IPS-NIHi11 (cell line): ENCODE measurements around the gene FAN1.

Experiments used
- DNase-seq: peaks from one replicate; pipeline ENCODE4 v3.0.0; 2012; ENCODE audit warnings: mixed read lengths, low spot score

FAN1 gene

DNA sequence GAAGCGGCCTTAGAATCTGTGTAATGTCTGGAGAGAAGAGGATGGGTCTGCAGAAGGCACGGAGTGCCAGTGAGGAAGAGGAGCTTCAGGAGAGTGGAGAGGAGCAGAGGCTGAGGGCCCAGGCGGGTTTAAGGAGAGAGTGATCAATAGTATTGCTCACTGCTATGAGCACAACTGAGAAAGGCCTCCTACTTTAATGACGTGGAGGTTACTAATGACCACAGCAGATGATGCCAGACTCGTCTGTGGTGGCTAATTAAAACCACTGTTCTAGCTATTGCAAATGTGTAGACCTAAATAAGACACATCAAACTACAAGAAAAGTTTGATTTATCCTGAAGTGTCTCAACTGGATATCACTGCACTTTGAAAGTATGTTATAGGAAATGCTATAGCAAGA lies 54.5 kb downstream of the FAN1 start:
- DNase-seq = no peak

DNA sequence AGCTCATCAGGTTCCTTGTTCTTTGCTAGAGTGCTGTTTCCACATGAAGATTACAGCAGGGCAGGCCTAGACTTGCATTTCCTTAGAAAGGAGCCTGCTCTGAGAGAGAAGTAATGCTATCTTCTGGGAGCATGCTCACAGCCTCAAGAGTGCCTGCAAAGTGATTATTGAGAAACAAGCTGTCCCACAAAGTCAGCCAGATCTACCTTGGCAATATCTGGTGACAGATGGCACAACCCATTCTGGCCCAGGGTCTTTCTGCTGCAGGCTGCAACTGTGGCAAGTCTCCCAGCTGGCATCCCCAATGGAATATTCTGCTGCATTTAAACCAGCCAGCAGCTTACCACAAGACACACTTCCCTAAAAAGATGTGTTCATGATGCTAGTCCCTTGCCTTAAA lies 58.4 kb downstream of the FAN1 start:
- no peak for DNase-seq

DNA sequence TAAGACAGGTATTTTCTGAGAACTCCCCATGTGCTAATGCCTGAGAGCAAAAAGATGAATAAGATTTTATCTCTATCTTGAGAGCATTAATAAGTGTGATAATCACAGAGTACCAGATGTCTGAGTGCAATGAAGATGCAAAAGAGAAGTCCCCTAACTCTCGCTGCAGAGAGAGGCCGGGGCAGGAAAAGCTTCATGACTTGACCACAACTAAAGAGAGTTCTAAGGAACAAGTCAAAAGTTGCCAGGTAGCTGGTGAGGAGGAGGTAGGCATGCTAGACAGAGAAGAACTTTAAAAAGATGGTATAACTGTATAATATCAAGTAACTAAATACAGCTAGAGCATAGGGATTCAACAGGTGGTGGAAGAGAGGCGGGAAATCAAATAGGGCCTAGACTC lies 58.9 kb downstream of the FAN1 start:
- no peak for DNase-seq

DNA sequence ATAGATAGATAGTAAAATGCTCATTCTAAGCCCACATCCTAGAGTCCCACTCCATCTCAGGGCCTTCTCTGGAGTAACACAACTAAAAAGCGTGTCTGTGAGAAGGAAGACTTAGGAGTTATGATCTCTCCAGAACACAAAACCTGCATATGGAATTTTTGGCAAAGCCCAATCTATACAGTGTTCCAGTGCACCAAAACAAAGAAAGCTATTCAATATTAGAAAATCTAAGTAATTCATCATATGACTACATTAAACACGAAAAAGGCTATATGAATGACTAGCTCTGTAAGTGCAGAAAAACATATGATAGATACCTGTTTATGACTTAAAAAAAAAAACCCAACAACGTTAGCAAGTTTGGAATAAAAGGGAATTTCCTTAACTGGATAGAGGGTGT lies 60.0 kb downstream of the FAN1 start:
- DNase-seq = no peak

DNA sequence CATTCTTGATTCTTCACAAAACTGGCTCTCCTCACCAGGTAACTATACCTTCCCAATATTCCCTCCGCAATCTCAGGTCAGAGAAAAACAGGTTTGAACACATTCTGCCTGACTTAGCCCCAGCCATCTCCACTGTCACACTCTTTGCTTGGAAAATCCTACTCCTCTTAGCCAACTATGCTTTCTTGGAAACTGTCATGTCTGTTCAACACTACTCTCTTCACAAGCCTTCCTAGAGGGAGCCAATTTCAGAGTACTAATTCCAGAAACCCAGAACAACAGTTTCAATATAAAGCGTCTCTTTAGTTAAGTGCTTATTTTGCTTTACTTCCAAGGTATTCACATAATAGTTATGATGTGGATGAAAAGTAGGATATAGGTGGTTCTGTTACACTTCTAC lies 66.0 kb downstream of the FAN1 start:
- no peak for DNase-seq

DNA sequence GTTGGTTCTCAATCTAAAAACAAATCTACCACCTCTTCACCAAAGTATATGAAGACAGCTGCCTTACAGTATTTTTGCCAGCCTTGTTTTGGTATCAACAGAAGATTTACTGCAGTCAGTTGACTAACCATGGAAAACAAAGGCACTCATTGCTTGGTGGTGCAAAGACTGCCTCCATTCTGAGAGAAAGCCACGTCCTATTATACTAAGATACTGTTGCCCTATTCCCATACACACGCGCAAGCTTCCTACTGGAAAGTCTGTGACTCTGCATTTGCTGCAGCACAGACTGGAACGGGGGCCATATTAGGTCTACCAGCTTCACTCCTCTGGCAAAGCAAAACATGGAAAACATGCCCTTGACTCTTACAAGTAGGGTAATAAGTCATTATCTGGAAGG lies 69.7 kb downstream of the FAN1 start:
- no peak for DNase-seq

DNA sequence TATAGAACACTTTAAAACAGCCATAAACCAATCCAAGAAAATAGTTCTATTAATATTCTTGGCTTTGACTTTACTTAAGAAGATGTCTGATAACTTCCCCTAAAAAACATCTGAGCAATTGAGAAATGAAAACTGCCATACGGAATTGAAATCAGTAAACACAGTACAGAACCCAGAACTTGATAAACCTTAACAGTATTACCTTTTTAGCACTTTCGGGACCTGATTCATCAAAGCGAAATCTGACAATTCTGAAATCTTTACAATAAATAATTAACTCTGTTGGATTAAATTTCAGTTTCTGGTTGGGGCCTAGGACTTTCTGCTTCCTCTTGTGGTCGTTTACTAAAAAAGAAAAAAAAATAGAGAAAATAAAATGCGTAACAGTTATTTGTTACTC lies 70.4 kb downstream of the FAN1 start:
- DNase-seq = no peak

DNA sequence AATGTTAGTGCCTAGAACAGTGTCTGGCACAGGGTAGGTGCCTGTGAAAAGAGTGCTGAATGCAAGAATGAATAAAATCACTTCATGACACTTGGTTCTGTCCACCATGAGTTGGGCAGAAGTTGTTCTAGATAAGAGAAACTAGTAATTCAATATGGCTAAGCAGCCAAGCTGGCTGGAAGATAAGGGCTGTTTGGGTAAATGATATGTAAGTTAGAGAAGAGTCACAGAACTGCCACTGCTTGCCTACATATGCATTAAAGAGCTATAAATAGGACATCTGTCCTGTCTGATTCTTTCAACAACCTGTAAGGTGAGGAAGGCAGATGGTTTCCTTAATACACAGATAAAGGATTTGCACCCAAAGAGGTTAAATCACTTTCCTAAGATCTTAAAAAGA lies 74.6 kb downstream of the FAN1 start:
- DNase-seq = no peak

DNA sequence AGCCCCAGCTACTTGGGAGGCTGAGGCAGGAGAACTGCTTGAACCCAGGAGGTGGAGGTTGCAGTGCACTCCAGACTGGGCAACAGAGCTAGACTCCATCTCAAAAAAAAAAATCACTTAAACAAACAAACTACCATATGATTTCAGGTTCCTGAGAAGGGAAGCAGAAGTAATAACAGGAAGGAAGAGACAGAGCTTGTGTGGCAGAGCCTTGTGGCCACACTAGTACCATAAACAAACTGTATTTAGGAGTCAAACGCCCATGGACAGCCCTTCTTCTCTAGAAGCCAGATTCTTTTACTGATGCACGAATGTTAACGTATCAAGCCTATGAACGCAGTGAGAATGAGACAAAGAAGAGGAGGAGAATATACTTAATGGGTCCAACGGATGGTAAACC lies 75.7 kb downstream of the FAN1 start:
- no peak for DNase-seq

DNA sequence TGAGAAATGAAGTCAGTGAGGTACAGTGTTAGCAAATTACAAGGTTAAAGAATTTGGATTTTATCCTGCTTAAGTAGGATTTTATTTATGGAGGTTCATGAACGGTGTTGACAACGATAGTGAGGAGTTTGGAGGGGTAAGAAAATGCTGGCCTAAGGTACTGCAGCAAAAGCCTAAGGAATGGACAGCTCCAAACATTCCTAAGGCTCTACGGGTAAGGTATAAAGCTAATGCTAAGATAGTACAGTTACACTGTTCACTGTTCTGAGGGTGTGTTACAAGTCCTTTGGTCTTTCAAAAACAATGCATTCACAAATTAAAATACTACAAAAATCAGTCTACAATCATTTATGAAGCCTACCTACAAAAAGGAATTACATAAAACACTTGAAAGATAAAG lies 80.4 kb downstream of the FAN1 start:
- DNase-seq = no peak

DNA sequence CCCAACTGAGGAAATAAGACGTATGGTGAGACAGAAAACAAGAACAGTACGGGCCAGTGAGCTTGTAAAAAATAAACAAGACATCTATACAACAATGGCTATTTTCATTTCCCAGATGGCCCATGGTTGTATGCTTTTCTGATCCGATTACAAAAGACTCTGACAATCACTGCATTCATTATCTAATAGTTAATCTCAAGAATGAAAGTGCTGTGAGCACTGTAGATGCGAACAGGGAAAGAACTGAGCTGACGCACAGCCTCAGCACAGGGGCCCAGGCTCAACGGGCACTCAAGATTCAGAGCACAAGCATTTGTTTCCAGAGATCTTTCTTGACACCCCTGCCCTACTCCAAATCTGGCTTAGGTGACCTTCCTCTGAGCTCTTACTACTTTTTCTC lies 80.8 kb downstream of the FAN1 start:
- no peak for DNase-seq

DNA sequence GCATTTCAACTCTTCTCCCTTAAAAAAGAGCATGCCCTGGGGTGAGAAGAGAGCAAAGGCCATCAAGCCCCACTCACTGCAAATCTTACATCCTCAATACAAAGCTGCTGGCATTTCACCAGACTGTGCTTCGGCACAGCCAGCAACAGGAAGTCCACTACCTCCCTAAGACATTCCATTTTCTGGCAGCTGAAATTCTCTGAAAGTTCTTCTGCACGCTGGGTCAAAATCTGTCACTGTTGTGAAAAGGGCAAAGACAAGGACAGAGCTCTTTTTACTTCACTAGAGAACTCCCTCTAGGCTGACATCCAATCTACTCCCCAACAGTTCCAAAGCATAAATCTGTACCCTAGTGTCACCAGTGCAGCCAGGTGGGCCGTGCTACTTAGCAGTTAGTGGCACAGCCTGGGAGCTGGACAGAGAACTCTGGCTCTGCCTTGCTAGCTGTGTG lies 81.4 kb downstream of the FAN1 start:
- no peak for DNase-seq

DNA sequence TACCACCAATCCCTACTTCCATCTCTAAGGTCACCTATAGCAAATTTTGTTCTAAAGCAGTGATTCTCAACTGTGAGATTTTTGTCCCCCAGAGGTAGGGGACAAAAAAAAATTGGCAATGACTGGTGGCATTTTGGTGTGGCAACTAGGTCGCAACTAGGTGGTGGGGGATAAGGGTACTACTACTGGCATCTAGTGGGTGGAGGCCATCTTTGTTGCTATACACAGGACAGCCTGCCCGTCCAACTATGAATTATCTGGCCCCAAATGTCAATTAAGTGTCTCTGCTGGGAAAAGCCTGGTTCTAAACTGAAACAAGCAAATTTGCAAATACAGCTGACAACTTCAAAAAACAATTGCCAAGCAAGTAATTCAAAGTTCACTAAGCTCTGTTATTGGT lies 86.3 kb downstream of the FAN1 start:
- no peak for DNase-seq

DNA sequence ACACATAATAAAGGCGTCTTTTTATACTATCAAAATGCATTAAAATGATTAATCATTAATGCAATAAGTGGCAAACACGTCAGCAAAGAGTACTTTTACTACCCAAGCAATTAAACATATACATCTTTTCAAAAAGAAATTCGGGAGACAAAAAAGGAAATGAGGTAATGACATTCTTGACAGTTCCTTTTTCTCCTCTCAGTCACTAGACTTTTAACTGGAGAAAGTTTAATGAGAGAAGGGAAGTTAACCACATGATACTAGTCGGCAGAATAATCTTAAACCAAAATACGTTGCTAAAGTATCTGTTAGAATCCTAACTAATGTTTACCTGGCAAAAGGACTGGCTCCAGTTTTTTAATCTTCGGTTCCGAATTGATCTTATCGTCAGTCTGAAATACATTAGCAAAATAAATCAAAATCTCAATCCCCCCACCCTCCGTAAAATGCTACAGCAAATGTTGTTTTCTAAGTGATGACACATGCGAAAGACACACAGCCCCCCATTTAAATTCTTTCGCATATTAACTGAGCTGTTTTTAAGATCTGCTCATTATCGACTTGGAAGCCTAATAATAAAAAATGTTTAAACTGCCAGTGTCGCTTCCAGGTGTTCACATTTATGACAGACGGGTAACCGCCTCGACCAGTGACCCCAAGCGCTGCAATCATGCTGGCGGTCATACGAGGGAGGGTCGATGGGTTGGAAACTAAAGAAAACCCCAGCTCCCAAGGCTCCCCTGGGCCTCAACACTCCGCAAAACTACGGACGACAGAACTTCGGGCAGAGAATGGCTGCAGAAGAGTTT lies 86.9 kb downstream of the FAN1 start:
- no peak for DNase-seq

DNA sequence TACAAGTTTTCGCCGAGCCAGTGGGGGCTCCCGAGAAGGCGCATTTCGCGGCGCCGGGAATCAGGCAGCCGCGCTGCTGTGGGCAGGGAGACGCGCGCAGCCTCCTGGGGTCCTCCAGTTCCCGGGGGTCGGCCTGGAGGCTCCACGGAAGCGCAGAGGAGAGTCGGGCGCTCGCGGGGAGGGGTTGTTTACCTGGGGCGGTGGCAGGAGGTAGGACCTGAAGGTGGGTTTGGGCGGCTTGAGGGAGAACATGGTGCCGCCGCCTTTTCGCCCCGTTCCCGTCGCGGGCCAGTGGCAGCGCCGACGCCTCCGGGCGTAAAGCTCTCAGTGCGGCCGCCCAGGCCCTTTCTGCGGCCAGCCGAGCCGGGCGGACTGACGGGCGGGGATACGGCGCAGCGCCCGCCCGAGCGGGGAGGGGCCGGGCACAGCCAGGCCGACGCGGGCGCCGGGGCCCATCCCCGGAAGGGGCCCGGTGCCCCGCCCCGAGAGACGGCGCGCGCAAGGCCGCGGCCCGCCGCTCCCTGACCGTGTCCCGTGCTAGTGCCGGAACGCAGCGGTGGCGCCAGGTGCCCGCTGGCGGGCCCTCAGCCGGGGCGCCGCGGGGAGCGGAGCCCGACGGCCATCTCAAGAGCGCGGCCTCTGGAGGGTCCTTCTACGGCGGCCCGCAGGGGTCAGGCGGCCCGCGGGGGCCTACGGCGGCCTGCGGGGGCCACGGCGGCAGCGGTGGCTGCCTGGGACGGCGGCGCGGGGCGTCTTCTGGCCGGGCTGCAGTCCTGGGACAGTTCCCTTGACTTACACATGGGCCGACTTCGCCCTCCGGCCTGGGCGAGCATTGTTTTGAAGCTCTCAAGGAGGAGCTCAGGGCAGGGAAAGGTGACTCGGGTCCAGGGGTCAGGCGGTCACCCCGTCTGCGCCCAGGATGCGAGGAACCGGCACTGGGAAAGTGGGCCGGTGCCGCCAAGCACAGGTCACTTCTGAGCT lies 87.8 kb downstream of the FAN1 start, which contains the start of gene MTMR10:
Gene MTMR10, minus strand, starts transcription at position 374 of the 981 bp plus-strand sequence. Its CDS starts 122 bp downstream, at position 252.
- DNase-seq = peak; percentile 95

DNA sequence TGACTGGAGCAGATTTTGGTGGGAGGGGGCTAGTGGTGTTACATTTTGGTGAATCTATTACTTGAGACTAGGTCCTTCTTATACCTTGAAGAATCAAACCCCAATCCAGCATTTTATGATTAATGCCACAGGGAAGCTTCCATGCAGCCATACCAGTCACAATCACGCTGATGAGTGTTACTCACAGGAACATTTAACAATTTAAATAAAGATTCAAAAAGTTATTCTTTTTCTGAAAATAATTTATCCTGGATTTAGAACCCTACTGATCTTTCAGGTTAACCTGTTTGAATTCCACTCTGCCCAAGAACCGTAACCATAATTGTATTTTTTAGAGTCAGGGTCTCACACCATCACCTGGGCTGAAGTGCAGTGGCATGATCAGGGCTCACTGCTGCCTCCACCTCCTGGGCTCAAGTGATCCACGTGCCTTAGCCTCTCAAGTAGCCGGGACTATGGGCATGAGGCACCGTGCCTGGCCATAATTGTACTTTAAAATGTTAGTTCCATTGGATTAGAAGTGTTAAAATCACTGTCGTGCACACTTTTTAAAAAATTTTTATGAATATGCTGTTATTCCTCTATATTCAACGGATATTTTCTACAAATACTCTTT lies 88.6 kb downstream of the FAN1 start:
- DNase-seq = no peak
